ENCODE results near the gene SPHK2. TPM values are rescaled to one million over a fixed set of nuclear protein-coding genes. Genes with fewer than 3 reads are reported as not detected.
A peak's percentile ranks its signal among the peaks of the same experiment; 100 is the strongest.

The SPHK2 gene
- total RNA-seq, 2 donors from 2014 or later = 99.5 to 114 TPM

- H3K36me3 Mint-ChIP-seq (ENCODE audit: low read depth) = no peaks in the 10 kb centered on the region
- DNase-seq = no peak
- no peaks in the 10 kb centered on the region for H3K9me3 Mint-ChIP-seq
- no peaks in the 10 kb centered on the region for H3K27me3 ChIP-seq (ENCODE audit: control insufficient read depth, insufficient read depth, low read length, poor library complexity, severe bottlenecking)
- no peak overlapping the region for H3K27ac Mint-ChIP-seq
- WGBS, 2 experiments (ENCODE audit: insufficient coverage in 1 of 2, insufficient read length in 1 of 2) = 96 to 98% methylated on average over 37 to 39 of the region's 39 CpGs
- no peak overlapping the region for H3K27ac ChIP-seq (ENCODE audit: low read depth, low read length)
- TF ChIP-seq CTCF (conservative IDR thresholded peaks at IDR 0.05) = no peak
- H3K36me3 ChIP-seq (ENCODE audit: control insufficient read depth, insufficient read depth, low read length) = no peaks in the 10 kb centered on the region
- H3K4me1 ChIP-seq (ENCODE audit: control insufficient read depth, insufficient read depth, low read length) = no peaks in the 10 kb centered on the region
- H3K4me3 ChIP-seq (ENCODE audit: low read length) = no peak overlapping the region
- H3K9ac ChIP-seq (ENCODE audit: extremely low read depth, low read length, poor library complexity, severe bottlenecking) = no peak overlapping the region
- no peaks in the 10 kb centered on the region for H3K4me1 Mint-ChIP-seq
- H3K9me3 ChIP-seq (ENCODE audit: control insufficient read depth, low read length) = no peaks in the 10 kb centered on the region
- no peak overlapping the region for H3K4me3 Mint-ChIP-seq
- peaks cover 3% of the 10 kb centered on the region for H3K27me3 Mint-ChIP-seq (ENCODE audit: insufficient read depth)
Measured at GRCh38 chr19:48603449-48603848, 15.9 kb upstream of the SPHK2 start.

GRCh38 chr19:48603850-48604249, 15.5 kb upstream of the SPHK2 start:
- H3K4me1 ChIP-seq (ENCODE audit: control insufficient read depth, insufficient read depth, low read length) = no peaks in the 10 kb centered on the region
- Mint-ChIP-seq H3K4me3 (no peak overlapping the region), H3K27ac (no peak overlapping the region), H3K4me1 (peaks cover under 1% of the 10 kb centered on the region), H3K36me3 (ENCODE audit: low read depth) (no peaks in the 10 kb centered on the region), H3K27me3 (ENCODE audit: insufficient read depth) (no peaks in the 10 kb centered on the region), H3K9me3 (no peaks in the 10 kb centered on the region)
- H3K27ac ChIP-seq (ENCODE audit: low read depth, low read length) = no peak overlapping the region
- 95 to 97% methylated on average over 7 to 9 of the region's 9 CpGs for WGBS, 2 experiments (ENCODE audit: insufficient coverage in 1 of 2, insufficient read length in 1 of 2)
- H3K4me3 ChIP-seq (ENCODE audit: low read length) = no peak overlapping the region
- no peaks in the 10 kb centered on the region for H3K36me3 ChIP-seq (ENCODE audit: control insufficient read depth, insufficient read depth, low read length)
- no peak overlapping the region for H3K9ac ChIP-seq (ENCODE audit: extremely low read depth, low read length, poor library complexity, severe bottlenecking)
- DNase-seq = no peak
- no peak for TF ChIP-seq CTCF (conservative IDR thresholded peaks at IDR 0.05)
- H3K9me3 ChIP-seq (ENCODE audit: control insufficient read depth, low read length) = no peaks in the 10 kb centered on the region
- no peaks in the 10 kb centered on the region for H3K27me3 ChIP-seq (ENCODE audit: control insufficient read depth, insufficient read depth, low read length, poor library complexity, severe bottlenecking)

GRCh38 chr19:48606463-48607358, 12.6 kb upstream of the SPHK2 start, which contains the start of gene SPACA4:
SPACA4 (plus strand) TSS chr19:48606742; CDS start chr19:48606979, 237 bp downstream.
- Histone ChIP-seq H3K4me3 (ENCODE audit: low read length) (no peak within 1 kb of the TSS), H3K9me3 (ENCODE audit: control insufficient read depth, low read length) (no peaks in the 10 kb centered on the region), H3K27me3 (ENCODE audit: control insufficient read depth, insufficient read depth, low read length, poor library complexity, severe bottlenecking) (no peaks in the 10 kb centered on the region), H3K4me1 (ENCODE audit: control insufficient read depth, insufficient read depth, low read length) (no peaks in the 10 kb centered on the region), H3K9ac (ENCODE audit: extremely low read depth, low read length, poor library complexity, severe bottlenecking) (no peak within 1 kb of the TSS), H3K36me3 (ENCODE audit: control insufficient read depth, insufficient read depth, low read length) (no peaks in the 10 kb centered on the region), H3K27ac (ENCODE audit: low read depth, low read length) (peak within 1 kb of the TSS; percentile 10)
- Mint-ChIP-seq H3K27ac (no peak within 1 kb of the TSS), H3K36me3 (ENCODE audit: low read depth) (no peaks in the 10 kb centered on the region), H3K9me3 (no peaks in the 10 kb centered on the region), H3K4me1 (peaks cover 1% of the 10 kb centered on the region), H3K4me3 (no peak within 1 kb of the TSS), H3K27me3 (ENCODE audit: insufficient read depth) (no peaks in the 10 kb centered on the region)
- 94 to 96% methylated on average over 23 to 39 of the region's 39 CpGs for WGBS, 2 experiments (ENCODE audit: insufficient coverage in 1 of 2, insufficient read length in 1 of 2)
- TF ChIP-seq CTCF (conservative IDR thresholded peaks at IDR 0.05) = no peak
- peak; percentile 45 for DNase-seq

Data from endodermal cell (in vitro differentiated cells).